Duodenal mucosa (tissue), 2 donors: ENCODE measurements around the gene RNF2.
"Not testable (repeated sequence)": the region's sequence is repeated elsewhere in the genome, so short reads cannot be mapped to it uniquely, and the experiment has no call there.

Source experiments
- H3K27ac ChIP-seq: one replicate; pipeline ENCODE4 v1.7.0; 2013; ENCODE audit warnings: low read depth, low read length
- H3K27me3 ChIP-seq, 2 donors: one replicate each; pipeline ENCODE4 v1.7.0; 2013; ENCODE audit warnings: low read length in 2 of 2, control low read depth in 1 of 2; ENCODE audit not compliant: insufficient read depth in 2 of 2, control insufficient read depth in 1 of 2
- H3K36me3 ChIP-seq, 2 donors: one replicate each; pipeline ENCODE4 v1.7.0; 2013; ENCODE audit warnings: low read length in 2 of 2, control low read depth in 1 of 2; ENCODE audit not compliant: insufficient read depth in 2 of 2, control insufficient read depth in 1 of 2
- H3K4me1 ChIP-seq, 2 donors: one replicate each; pipeline ENCODE4 v1.7.0; 2013; ENCODE audit warnings: low read length in 2 of 2, control low read depth in 1 of 2; ENCODE audit not compliant: insufficient read depth in 2 of 2, control insufficient read depth in 1 of 2
- H3K4me3 ChIP-seq, 2 donors: one replicate each; pipeline ENCODE4 v1.7.0; 2013; ENCODE audit warnings: low read length in 2 of 2, low read depth in 1 of 2
- H3K9ac ChIP-seq, 2 donors: one replicate each; pipeline ENCODE4 v1.7.0; 2013; ENCODE audit warnings: low read length in 2 of 2, low read depth in 1 of 2
- H3K9me3 ChIP-seq, 2 donors: one replicate each; pipeline ENCODE4 v1.7.0; 2013; ENCODE audit warnings: low read length in 2 of 2, control low read depth in 1 of 2; ENCODE audit not compliant: control insufficient read depth in 1 of 2

The RNF2 gene

GRCh38 chr1:185044981-185045813 lies at the start of gene RNF2:
Gene RNF2 (plus strand): TSS chr1:185045558. CDS start chr1:185087554, 41,996 bp downstream.
- H3K27me3 ChIP-seq, result no peaks in the 10 kb centered on the region
- peaks cover 17 to 21% of the 10 kb centered on the region in 2 donors for H3K4me1 ChIP-seq
- H3K9me3 ChIP-seq, result no peaks in the 10 kb centered on the region
- H3K4me3 ChIP-seq, result peak within 1 kb of the TSS; percentile 91 to 94
- peak within 1 kb of the TSS; percentile 74 to 85 for H3K9ac ChIP-seq
- H3K36me3 ChIP-seq, result no peaks in the 10 kb centered on the region
- peak within 1 kb of the TSS; percentile 59 for H3K27ac ChIP-seq

GRCh38 chr1:184999974-185000373 lies 45.4 kb upstream of the RNF2 start:
- not testable (repeated sequence) for H3K4me1 ChIP-seq, H3K9ac ChIP-seq, H3K9me3 ChIP-seq, H3K36me3 ChIP-seq, H3K27me3 ChIP-seq, H3K27ac ChIP-seq, H3K4me3 ChIP-seq

GRCh38 chr1:185001312-185001880 lies 44.0 kb upstream of the RNF2 start:
- H3K27me3 ChIP-seq, H3K4me1 ChIP-seq, H3K9me3 ChIP-seq, H3K4me3 ChIP-seq, H3K36me3 ChIP-seq, H3K9ac ChIP-seq, H3K27ac ChIP-seq: not testable (repeated sequence)

GRCh38 chr1:185008838-185009237 lies 36.5 kb upstream of the RNF2 start:
- no peaks in the 10 kb centered on the region for H3K27me3 ChIP-seq
- H3K27ac ChIP-seq, result no peak overlapping the region

GRCh38 chr1:185010361-185010760 lies 35.0 kb upstream of the RNF2 start:
- H3K27me3 ChIP-seq, result no peaks in the 10 kb centered on the region
- no peaks in the 10 kb centered on the region for H3K4me1 ChIP-seq
- no peak overlapping the region for H3K27ac ChIP-seq
- H3K9ac ChIP-seq, result no peak overlapping the region
- H3K9me3 ChIP-seq, result no peaks in the 10 kb centered on the region
- H3K36me3 ChIP-seq, result no peaks in the 10 kb centered on the region
- no peak overlapping the region for H3K4me3 ChIP-seq

More at GRCh38 chr1:185008838-185009237, 36.5 kb upstream of the RNF2 start:
- H3K4me1 ChIP-seq, result no peaks in the 10 kb centered on the region
- no peaks in the 10 kb centered on the region for H3K9me3 ChIP-seq
- H3K36me3 ChIP-seq, result no peaks in the 10 kb centered on the region
- H3K9ac ChIP-seq, result no peak overlapping the region
- no peak overlapping the region for H3K4me3 ChIP-seq

- no peaks in the 10 kb centered on the region for H3K4me1 ChIP-seq
- no peaks in the 10 kb centered on the region for H3K36me3 ChIP-seq
- no peaks in the 10 kb centered on the region for H3K9me3 ChIP-seq
- no peak overlapping the region for H3K9ac ChIP-seq
- H3K27ac ChIP-seq, result no peak overlapping the region
- H3K4me3 ChIP-seq, result no peak overlapping the region
- no peaks in the 10 kb centered on the region for H3K27me3 ChIP-seq
Measured at GRCh38 chr1:185014941-185015340, 30.4 kb upstream of the RNF2 start.

GRCh38 chr1:185015631-185016030 lies 29.7 kb upstream of the RNF2 start:
- H3K9ac ChIP-seq, result no peak overlapping the region
- no peak overlapping the region for H3K4me3 ChIP-seq
- no peaks in the 10 kb centered on the region for H3K4me1 ChIP-seq
- no peaks in the 10 kb centered on the region for H3K27me3 ChIP-seq
- H3K9me3 ChIP-seq, result no peaks in the 10 kb centered on the region
- H3K36me3 ChIP-seq, result no peaks in the 10 kb centered on the region
- no peak overlapping the region for H3K27ac ChIP-seq

GRCh38 chr1:185016880-185017279 lies 28.5 kb upstream of the RNF2 start:
- Histone ChIP-seq H3K4me1 (no peaks in the 10 kb centered on the region), H3K9ac (no peak overlapping the region), H3K27ac (no peak overlapping the region), H3K9me3 (no peaks in the 10 kb centered on the region), H3K4me3 (no peak overlapping the region), H3K27me3 (no peaks in the 10 kb centered on the region), H3K36me3 (no peaks in the 10 kb centered on the region)

GRCh38 chr1:185017338-185017737 lies 28.0 kb upstream of the RNF2 start:
- Histone ChIP-seq H3K9ac (no peak overlapping the region), H3K27ac (no peak overlapping the region)

GRCh38 chr1:185017966-185018365 lies 27.4 kb upstream of the RNF2 start:
- H3K9ac ChIP-seq, result no peak overlapping the region

More at GRCh38 chr1:185017338-185017737, 28.0 kb upstream of the RNF2 start:
- Histone ChIP-seq H3K4me1 (no peaks in the 10 kb centered on the region), H3K4me3 (no peak overlapping the region), H3K36me3 (no peaks in the 10 kb centered on the region), H3K27me3 (no peaks in the 10 kb centered on the region), H3K9me3 (no peaks in the 10 kb centered on the region)

More at GRCh38 chr1:185017966-185018365, 27.4 kb upstream of the RNF2 start:
- Histone ChIP-seq H3K27ac (no peak overlapping the region), H3K4me1 (no peaks in the 10 kb centered on the region), H3K9me3 (no peaks in the 10 kb centered on the region), H3K27me3 (no peaks in the 10 kb centered on the region), H3K4me3 (no peak overlapping the region), H3K36me3 (no peaks in the 10 kb centered on the region)
